Coronary artery (tissue), 2 donors: ENCODE measurements around the gene NDUFS6.

ENCODE experiments used
- DNase-seq: peaks from one replicate; pipeline ENCODE4 v3.0.0-alpha.2; 2017; ENCODE audit warnings: low spot score
- H3K27ac ChIP-seq, 2 donors: fragments of 200-600 bp; sonication (generic); one replicate each; pipeline ENCODE4 v1.5.1; 2016 to 2019
- H3K4me3 ChIP-seq: fragments of 200-600 bp; sonication (generic); 2 replicates; pipeline ENCODE4 v1.5.1; 2016; ENCODE audit warnings: mild to moderate bottlenecking, moderate library complexity
- CTCF ChIP-seq: fragments of 200-600 bp; sonication (generic); IDR thresholded peaks from one replicate; pipeline ENCODE4 v1.5.1; 2019; ENCODE audit warnings: antibody characterized with exemption

NDUFS6 gene

GRCh38 chr5:1858436-1858835 lies 57.2 kb downstream of the NDUFS6 start:
- Histone ChIP-seq H3K27ac (no peak overlapping the region), H3K4me3 (no peak overlapping the region)
- DNase-seq, result no peak
- TF ChIP-seq CTCF, result no peak

GRCh38 chr5:1859099-1859498 lies 57.9 kb downstream of the NDUFS6 start:
- Histone ChIP-seq H3K4me3 (no peak overlapping the region), H3K27ac (no peak overlapping the region)
- TF ChIP-seq CTCF, result no peak
- DNase-seq, result no peak

- DNase-seq, result no peak
- H3K27ac ChIP-seq, result no peak overlapping the region
- TF ChIP-seq CTCF, result no peak
Observed at GRCh38 chr5:1860021-1860610, 58.9 kb downstream of the NDUFS6 start.

GRCh38 chr5:1860949-1861348 lies 59.7 kb downstream of the NDUFS6 start:
- no peak for DNase-seq
- no peak for TF ChIP-seq CTCF
- Histone ChIP-seq H3K4me3 (no peak overlapping the region), H3K27ac (no peak overlapping the region)

More at GRCh38 chr5:1860021-1860610, 58.9 kb downstream of the NDUFS6 start:
- no peak overlapping the region for H3K4me3 ChIP-seq

- DNase-seq, result no peak
- H3K4me3 ChIP-seq, result no peak overlapping the region
- TF ChIP-seq CTCF, result no peak
- H3K27ac ChIP-seq, result no peak overlapping the region
Observed at GRCh38 chr5:1864896-1865440, 63.8 kb downstream of the NDUFS6 start.

- no peak for TF ChIP-seq CTCF
- Histone ChIP-seq H3K4me3 (no peak overlapping the region), H3K27ac (no peak overlapping the region)
- no peak for DNase-seq
Observed at GRCh38 chr5:1865486-1865885, 64.3 kb downstream of the NDUFS6 start.
